Posterior vena cava (tissue), 2 donors: ENCODE results near the gene STK39. TPM values are rescaled to one million over a fixed set of nuclear protein-coding genes. Genes with fewer than 3 reads are reported as not detected.
"Not testable (repeated sequence)": the region's sequence is repeated elsewhere in the genome, so short reads cannot be mapped to it uniquely, and the experiment has no call there.

ENCODE experiments used
- DNase-seq: peaks from one replicate; pipeline ENCODE4 v3.0.0-alpha.2; 2020; ENCODE audit warnings: low spot score
- intact Hi-C, 2 donors: fragments of 100-400 bp; cut with DNase I; formaldehyde crosslinking; loops; one replicate each; pipeline versions ENCODE4 v1.14.1 to v1.14.2; 2022 to 2023
- total RNA-seq, 2 donors: library from RNA; stranded (reverse); fragmentation: NEBNext Ultra II Directional; extraction: Animal tissue kit (Norgen Biotek cat#: 25700); gene quantifications; one replicate each; pipeline ENCODE4 v1.2.1, GENCODE V29; 2021
- donor health status: DM: yes; HTN: yes; CAD: no.
- donor health status: DM: yes; HTN: yes; CAD: no.

Gene STK39
- total RNA-seq, 2 donors from 2014 or later = 16.3 to 20.2 TPM

DNA sequence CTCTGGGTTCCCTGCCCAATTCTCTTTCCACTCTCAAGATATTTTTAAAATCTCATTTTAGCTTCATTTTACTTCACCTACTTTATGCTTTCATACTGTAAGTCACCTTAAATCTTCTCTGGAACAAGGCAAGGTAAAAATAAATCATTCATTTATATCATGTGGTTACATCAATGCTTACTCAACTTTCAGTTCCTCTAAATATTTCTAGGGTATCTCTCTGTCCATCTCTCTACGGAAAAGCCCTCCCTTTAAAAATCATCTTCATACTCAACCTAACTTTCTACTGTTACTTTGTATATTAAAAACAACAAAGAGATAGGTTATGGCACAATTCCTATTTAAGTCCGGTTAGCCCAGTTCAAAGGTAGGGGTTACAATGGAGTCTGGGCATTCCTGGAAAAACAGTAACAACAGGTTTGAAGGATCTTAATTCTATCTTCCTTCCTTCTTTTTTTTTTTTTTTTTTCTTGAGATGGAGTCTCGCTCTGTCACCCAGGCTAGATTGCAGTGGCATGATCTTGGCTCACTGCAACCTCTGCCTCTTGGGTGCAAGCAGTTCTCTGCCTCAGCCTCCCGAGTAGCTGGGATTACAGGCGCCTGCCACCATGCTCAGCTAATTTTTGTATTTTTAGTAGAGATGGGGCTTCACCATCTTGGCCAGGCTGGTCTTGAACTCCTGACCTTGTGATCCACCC, 205.1 kb downstream of the STK39 start:
- intact Hi-C loops, DNase-seq: not testable (repeated sequence)

DNA sequence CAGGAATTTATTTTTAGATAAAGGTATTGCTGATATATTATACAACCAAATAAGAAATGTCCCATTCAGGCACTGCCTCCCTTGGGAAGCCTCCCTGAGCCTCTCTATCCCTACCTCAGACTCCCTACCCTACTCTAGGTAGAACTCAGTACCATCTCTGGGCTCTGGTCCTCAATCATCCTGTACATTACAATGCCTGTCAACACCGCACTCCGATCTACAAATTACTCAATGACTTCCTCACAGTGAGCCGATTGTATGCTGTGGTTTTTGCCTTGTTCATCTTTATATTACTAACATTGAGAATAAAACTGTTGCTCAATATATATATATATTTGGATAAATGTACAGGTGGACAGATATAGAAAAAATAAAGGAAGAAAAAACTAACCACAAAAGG, 207.5 kb downstream of the STK39 start:
- intact Hi-C loops = no loop called here
- no peak for DNase-seq

DNA sequence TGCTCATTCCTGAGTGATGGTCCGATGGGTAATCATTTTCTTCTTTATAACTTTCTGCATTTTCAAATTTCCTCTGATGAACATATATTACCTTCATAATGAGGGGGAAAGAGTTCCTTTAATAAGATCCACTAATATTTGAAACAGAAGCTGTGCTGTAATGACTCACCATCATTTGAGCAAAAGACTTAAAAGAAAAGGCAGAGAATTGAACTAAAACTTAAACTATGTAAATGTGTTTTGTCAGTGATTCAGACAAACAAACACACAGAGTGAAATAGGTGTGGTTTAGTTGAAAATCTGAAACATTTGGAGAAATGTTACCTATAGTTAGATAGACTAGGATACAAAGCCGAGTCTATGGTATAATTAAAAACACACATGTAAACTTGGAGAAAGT, 209.6 kb downstream of the STK39 start:
- intact Hi-C loops = no loop called here
- no peak for DNase-seq

DNA sequence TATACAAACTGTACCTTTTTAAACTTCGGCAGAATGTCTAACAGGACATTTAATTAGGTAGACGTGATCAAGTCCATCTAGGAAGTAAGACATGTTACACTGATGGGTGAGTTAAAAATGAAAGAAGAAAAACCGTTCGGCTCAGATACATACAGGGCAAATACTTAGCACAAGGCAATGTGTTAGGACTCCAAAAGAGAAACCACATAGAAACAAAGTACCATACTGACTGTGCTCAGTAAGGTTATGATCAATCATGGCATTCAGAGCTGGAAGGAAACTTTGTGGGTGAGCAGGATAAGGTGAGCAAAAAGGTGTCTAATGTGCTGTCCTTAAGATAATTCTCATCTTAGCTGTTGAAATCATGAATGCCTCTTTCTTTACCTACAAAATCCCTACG, 211.9 kb downstream of the STK39 start:
- DNase-seq = no peak
- intact Hi-C loops = no loop called here

DNA sequence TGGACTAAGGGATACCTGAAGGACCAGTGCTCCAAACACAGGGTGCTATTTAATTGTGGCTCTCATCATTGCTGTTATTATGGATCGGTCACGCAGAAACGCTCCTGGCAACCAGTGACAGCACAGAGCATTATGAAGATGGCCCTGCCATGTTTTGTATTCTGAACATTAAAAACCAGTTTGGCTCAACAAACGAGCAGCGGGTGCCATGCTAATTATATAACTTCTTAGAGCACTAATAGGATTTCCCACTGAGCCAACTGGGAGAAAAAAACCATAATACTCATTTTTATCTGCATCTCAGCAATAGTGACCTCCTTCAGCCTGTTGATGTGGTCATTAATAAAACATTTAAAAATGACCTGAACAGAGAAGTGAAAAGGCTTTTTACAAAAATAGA, 212.8 kb downstream of the STK39 start:
- DNase-seq = no peak
- intact Hi-C loops = no loop called here

DNA sequence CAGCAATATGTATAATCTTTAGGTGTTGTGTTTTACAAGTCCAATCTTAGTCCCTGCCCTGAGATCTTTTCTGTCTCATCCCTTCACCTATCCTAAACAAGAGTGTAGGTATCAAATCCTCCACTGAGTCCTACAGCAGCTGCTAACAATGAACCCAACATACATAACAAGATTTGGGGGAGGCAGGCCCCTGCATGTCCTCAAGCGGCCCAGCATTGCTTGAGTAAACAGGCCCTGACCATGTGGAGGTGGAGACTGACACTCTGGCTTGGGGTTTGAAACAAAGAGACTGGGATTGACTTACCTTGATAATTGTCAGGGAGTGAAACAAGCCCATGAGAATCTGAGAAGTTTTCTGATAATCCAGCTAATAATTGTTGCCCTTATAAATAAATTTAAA, 213.4 kb downstream of the STK39 start:
- intact Hi-C loops = no loop called here
- DNase-seq = no peak

DNA sequence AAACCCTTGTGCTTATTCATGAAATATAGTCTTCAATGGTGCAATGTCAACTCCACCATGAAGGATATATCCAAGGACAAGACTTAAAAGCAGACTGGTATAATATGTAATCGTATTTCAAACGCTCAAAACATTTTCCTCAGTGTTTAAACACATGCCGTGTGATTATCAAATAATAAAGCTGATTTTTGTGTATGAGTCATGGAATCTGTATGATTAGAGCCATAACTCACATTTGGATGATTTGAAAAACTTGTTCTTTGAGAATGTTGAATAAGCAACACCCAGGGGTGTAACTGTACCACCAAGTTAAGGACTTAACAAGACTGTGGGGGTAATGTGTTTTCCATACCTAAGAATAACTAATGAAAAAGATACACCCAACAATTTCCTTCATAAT, 215.3 kb downstream of the STK39 start:
- intact Hi-C loops = no loop called here

DNA sequence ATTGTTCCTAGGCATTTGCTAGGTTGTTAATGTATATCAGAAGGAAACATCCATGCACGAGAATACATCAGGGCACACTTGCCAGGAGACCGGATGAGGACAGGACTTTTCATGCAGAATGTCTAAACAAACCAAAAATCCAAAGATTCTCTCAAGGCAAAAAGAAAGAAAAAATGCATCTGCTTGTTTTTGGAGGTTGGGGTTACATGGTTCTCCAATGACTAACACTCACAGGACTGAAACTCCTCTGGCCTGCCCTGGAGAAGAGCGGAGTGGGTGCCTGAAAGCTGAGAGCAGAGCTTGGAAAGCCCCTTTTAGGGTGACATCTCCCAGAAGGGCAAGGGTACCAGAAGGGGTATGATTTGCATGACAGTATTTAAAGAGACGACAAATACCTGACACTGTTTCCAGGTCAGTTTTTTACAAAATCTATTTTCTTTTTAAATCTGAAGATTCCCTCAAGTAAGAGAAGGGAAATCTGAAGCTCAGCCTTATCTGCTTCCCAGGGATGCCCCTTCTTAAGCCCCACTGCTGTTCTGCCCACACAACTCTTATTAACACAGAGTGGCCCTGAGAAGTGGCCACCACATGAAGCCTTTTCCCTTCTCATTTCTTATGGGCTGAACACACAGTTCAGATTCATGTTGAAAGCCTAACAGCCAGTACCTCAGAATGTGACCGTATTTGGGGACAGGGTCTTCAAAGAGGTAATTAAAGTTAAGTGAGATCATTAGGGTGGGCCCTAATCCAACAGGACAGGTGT, 216.4 kb downstream of the STK39 start:
- no peak for DNase-seq
- intact Hi-C loops = no loop called here

More for the DNA sequence above, 215.3 kb downstream of the STK39 start:
- no peak for DNase-seq

DNA sequence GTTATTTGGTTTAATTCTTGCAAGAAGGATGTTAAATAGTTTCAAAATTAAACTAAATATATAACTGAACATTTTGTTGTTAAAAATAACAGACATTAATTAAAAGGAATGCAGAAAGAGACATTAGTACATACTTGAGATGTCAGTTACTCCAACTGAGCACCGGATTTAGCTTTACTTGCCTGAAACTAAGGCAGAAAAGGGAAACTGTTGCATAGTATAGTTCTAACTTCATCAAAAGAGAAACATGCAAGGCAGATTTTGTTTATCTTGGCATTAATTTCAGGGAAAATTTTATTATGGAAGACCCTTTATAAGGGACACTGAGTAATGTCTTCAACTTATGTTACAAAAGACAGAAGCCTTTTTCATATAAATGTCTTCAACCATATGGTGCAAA, 218.3 kb downstream of the STK39 start:
- intact Hi-C loops = no loop called here
- DNase-seq = no peak

DNA sequence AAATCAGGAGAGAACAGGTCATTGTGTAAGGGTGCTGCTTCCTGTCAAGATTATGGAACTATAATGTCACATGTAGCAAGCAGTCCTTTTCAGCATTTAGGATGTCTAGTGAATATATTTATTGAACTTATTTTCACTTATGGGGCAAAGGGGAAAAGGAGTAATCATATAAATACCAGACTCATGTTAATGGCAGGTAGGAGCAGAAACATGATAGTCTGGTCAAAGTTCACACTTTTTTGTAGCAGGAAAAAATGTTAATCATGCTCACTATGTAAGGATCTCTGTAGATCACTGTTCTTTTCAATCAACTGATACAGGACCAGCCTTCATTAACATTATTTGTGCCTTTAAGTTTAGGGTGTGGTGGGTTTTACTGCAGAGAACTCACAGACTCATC, 219.0 kb downstream of the STK39 start:
- no peak for DNase-seq

DNA sequence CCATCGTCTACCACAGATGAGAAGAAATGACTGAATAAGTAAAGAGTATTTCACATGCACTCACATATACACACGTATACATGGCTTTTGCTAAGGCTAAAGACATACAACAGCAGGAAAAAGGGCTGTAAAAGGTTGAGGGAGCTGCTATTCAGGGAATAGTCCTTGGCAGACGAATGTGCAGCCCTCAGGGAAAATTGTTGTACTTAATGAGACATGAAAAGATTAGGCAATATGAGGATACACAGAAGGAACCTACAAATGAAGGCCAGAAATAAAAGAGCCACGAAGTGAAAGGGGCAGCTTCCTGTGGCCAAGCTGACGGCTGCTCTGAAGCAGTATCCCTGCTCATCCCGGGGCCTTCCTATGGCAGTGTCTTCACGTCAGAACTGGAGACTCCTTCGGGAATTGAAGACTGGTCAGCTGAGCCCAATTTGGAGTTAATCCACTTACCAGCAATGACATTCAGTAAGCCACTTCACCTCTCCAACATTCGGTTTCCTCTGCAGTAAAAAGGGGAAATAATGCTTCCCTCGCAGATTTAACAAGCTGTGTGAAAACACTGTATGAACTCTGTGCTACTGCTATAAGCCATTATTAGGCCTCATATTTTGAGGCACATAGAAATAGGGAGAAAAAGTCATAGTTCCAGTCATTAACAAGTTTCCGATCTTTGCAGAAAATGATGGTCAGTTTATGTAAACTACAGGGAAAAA, 221.8 kb downstream of the STK39 start:
- DNase-seq = no peak
- intact Hi-C loops = no loop called here

More for the DNA sequence above, 219.0 kb downstream of the STK39 start:
- intact Hi-C loops = no loop called here

DNA sequence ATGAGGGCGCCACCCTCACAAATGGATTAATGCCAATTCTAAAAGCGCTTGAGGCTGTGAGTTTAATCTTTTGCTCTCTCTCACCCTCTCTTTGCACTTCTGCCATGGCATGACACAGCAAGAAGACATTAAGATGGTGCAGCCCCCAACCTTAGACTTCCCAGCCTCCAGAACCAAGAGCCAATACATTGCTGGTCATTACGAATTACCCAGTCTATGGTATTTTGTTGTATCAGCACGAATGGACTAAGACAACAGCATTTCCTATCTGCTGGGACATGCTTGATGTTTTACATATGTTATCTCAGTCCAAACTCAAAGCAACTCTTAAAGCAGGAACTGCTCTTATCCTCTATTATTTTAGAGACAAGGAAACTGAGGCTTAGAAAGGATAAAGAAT, 222.9 kb downstream of the STK39 start:
- intact Hi-C loops = no loop called here
- no peak for DNase-seq

DNA sequence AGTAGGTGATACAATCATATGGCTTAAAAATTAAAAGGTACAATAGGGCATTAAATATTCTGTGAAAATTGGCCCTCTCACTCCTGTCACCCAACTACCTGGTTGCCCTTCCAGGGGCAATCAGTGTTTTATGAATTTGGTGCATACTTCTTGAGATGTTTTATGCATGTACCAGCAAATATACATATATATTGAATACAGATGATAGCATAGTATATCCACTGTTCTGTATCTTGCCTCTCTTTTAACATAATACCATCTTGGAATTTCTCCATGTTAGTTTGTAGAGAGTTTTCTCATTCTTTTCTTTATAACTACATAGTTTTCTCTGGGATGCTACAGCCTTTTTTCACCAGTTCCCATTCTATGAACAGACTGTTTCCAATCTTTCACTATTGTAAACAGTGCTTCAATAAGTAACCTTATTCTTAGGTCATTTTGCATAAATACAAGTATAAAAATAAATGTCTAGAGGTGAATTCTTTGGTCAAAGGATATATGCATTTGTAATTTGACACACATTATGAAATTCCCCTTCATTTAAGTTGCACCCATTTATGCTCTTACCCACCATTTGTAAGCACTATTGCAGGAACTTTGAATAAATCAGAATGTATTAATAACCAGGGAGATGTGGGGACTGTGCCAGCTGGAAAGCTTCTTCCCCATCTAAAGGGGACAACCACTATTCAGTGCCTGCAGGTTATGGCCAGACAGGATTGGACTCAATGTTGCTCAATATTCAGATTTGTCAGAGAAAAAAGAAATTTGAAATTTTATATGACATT, 225.4 kb downstream of the STK39 start:
- intact Hi-C loops = no loop called here
- DNase-seq = no peak

DNA sequence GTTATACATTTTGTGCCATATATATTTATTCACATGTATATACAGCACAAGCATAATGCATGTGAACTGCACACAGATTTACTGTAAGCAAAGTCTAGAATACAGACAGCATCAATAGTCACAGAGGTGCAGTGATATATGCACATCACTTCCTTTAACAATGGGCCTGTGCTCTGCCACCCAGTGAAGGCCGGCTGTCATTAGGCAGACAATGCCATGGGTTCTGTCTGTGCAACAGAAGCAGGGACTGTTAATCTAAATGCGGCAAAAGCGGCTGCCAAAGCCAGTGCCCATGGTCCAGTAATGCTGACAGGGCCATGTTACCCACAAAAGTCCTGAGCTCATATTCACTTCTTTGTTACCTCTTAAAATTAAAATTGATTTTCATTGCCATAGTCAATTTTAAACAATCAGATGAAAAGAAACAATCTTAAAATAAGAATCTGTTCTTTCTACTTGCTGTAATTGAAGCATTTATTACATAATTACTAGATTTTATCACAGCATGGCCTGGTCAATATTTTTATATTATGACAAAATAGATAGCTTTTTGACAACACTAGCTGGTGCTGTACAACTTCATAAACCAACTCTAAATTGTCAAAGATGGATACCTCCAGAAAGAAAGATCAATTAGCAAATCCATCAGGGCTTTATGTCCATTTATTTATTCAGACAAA, 232.0 kb downstream of the STK39 start:
- DNase-seq = no peak
- intact Hi-C loops = no loop called here

DNA sequence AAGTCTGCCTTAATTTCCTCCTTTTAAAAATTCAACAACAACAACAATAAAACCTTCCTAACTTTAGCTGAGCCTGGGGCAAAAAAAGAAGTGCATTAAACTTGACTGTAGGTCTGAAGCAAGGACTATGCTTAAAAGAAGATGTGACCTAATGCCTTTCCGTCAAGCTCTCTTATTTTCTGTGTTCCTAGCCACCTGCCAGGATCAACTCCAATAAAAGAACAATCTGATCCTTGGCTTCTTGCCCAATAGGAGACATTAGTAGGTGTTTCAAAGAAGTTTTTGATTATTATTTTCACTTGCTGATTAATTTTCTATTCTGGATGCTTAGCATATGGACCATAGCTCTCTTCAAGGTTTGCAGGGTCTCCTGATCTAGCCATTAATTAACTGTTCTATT, 237.5 kb downstream of the STK39 start:
- intact Hi-C loops = no loop called here
- DNase-seq = no peak

DNA sequence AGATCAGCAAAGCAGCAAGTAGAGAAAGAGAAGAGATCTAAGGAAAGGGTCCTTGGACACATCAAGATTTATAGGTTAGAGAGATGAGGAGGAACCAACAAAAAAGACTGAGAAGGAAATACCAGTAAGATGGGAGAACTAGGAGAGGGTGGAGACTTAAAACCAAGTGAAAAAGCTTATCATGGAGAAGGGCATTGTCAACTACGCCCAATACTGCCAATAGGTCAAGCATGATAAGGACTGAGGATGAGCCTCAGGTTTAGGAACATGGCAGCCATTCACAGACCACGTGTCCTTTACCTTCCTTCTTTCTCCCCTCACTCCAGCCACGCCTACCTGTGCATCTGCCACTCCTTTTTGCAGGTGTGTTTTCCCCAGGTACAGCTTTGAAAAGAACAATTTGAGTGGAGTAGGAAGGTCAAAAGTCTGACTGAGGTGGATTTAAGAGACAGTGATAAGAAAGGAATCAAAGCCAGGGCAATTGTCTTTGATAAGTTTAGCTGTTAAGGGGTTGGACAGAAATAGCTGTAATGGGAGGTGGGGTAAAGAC, 238.7 kb downstream of the STK39 start:
- DNase-seq = no peak
- intact Hi-C loops = no loop called here

DNA sequence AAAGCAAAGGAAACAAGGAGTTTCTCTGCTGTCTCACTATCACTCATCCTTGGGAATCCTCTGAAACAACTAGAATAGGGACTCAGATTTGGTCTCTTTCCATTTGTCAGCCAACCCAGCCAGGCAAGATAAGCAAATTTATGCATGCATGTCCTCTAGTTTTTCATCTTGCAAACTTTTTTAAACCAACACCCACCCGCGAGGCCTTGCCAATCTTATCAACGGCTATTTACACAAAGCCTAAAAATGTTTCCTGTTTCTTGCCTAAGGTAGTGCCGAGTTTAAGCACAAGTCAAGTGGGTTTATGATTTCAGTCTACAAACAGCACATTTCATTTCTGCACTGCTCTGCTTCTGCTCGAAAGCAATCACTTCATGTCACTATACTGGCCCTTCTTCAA, 240.9 kb downstream of the STK39 start:
- no peak for DNase-seq
- intact Hi-C loops = no loop called here

DNA sequence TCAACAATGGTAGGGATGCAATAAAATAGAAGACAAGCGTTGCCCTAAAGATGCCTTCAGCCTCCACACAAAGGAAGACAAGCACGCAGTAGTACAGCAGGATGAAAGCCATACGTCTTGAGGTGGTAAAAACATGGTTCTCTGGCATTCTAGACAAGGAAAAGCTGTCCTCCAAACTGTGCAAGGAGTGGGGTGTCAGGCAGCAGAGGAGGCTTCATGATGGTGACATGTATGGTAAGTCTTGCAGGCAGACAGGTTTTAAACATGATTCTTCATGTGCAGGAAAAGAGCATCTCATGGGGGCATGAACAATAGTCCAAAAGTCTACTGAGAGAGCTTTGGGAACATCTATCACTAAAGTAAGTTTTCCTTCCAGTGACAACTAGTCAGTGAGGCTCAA, 241.8 kb downstream of the STK39 start:
- intact Hi-C loops = no loop called here
- DNase-seq = no peak

DNA sequence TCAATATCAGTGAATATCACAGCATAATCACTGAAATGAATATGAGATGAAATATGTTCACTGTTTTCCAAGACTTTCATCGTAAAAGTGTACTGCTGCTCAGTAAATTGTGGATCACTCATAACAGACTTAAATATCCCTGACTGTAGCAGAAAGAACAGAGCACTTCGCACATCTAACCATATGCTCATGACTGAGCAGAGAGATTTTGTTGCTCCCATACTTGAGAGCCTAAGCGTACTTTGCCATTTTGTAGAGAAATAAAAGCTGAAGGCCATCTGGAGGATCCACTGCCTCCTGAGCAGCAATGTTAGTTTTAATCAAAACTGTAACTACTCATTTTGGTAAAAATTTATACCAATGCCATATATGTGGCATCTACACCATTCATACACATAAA, 243.5 kb downstream of the STK39 start:
- no peak for DNase-seq
- intact Hi-C loops = no loop called here
